ENCODE results near the gene DLG2. TPM values are rescaled to one million over a fixed set of nuclear protein-coding genes. Genes with fewer than 3 reads are reported as not detected.

Gene DLG2
- total RNA-seq, 2 donors from 2014 or later = 3.8 to 16.4 TPM

DNA sequence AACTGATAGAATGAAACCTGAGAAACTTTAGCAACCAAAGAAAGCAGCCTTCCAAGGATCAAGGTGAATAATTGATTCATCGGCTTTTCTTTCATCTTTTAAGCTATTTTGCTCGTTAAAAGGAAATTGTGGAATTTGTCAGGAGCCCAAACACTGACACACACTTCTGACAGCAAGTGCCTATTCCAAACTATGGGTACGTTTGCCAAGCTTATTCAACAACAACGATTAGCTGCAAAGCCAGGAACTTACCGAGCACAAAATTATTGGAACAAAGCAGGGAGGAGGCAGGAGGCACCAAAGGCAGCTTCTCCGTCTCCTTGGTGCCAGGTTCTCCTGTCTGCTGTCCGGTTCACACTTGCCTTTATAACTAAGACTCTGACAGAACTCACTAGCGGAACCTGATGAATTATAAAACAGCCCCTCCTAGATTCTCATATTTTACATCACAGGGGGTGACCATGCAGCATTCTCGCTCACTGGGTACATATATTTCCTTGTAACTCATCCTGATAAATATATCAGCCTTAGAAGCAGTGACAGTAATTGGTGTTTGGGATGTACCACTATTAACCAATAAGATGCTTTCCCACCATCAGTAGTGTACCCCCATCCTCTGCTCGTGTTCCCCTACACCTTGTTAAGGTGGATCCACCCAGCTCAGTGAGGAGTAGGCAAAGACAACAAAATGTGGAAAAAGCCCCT is 1945.1 kb downstream of the DLG2 start:
- peaks cover 0 to 9% of the 10 kb centered on the region in 2 donors for H3K4me1 ChIP-seq (ENCODE audit: control insufficient read depth in 1 of 2, low read depth in 2 of 2)
- no peak for DNase-seq (ENCODE audit: low spot score)
- H3K4me3 ChIP-seq = peak overlapping the region; percentile 44
- no peaks in the 10 kb centered on the region for H3K27me3 ChIP-seq (replicated peaks; ENCODE audit: insufficient read depth)
- H3K36me3 ChIP-seq = no peaks in the 10 kb centered on the region
- ATAC-seq (ENCODE audit: insufficient number of reproducible peaks, low FRiP score, low read depth) = no peak
- no peak overlapping the region for H3K27ac ChIP-seq
- TF ChIP-seq, protein P1, sequence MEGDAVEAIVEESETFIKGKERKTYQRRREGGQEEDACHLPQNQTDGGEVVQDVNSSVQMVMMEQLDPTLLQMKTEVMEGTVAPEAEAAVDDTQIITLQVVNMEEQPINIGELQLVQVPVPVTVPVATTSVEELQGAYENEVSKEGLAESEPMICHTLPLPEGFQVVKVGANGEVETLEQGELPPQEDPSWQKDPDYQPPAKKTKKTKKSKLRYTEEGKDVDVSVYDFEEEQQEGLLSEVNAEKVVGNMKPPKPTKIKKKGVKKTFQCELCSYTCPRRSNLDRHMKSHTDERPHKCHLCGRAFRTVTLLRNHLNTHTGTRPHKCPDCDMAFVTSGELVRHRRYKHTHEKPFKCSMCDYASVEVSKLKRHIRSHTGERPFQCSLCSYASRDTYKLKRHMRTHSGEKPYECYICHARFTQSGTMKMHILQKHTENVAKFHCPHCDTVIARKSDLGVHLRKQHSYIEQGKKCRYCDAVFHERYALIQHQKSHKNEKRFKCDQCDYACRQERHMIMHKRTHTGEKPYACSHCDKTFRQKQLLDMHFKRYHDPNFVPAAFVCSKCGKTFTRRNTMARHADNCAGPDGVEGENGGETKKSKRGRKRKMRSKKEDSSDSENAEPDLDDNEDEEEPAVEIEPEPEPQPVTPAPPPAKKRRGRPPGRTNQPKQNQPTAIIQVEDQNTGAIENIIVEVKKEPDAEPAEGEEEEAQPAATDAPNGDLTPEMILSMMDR (IDR thresholded peaks at IDR 0.05) = no peak
- no peaks in the 10 kb centered on the region for H3K9me3 ChIP-seq

DNA sequence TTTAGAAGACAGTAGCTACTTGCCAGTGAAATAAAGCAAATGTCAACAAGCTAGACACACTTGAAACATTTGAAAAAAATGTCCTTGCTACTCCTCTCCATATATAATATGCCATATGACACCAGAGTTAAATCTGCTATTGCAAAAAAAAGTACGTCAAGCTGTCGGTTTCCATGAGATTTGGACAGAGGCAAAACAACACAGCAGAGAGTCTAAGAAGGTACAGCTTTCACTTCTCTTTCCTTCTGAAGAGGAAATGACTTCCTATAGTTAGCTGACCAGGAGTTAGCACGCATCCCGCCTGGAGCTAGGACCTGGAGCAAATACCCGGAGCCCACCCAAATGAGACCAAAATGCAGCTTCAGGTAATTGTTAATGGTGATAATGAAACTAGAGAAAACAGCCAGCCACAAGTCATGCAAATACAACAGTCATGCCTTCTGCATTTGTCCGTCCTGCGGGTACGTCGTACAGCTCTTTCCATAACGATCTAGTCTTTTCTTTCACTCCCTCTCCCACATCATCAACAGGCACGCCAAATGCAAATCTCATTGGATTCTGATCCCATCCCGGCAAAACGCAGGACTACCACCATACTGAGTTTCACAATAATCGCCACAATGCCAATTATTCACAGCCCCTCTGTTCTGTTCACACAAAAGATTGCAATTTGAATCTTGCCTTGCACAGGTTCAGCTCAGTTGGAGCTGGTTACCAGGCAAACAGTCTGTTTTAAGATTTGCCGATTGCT is 1945.9 kb downstream of the DLG2 start:
- ATAC-seq (ENCODE audit: insufficient number of reproducible peaks, low FRiP score, low read depth) (no peak), DNase-seq (ENCODE audit: low spot score) (no peak)
- no peaks in the 10 kb centered on the region for H3K27me3 ChIP-seq (replicated peaks; ENCODE audit: insufficient read depth)
- H3K27ac ChIP-seq = no peak overlapping the region
- H3K9me3 ChIP-seq = no peaks in the 10 kb centered on the region
- peak overlapping the region; percentile 44 for H3K4me3 ChIP-seq
- peaks cover 0 to 9% of the 10 kb centered on the region in 2 donors for H3K4me1 ChIP-seq (ENCODE audit: control insufficient read depth in 1 of 2, low read depth in 2 of 2)
- no peaks in the 10 kb centered on the region for H3K36me3 ChIP-seq
- TF ChIP-seq, protein P1 (IDR thresholded peaks at IDR 0.05) = no peak

DNA sequence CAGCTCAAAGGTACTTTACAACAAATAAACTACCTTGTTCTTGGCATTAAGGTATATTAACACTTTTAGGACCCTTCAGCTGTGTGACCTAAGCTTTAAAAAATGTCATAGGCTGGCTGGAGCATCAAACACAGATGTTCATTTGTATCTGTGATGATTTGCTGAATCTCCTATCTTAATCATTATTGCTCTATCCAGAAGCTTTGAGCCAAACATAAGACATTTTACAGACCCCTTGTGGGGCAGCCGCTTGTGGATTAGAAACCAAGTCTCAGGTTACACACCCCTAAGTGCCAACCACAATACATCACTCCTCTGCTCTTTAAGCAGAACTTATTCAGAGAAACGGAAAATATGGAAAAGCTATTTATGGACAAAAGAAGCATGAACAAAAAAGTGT is 1946.8 kb downstream of the DLG2 start:
- DNase-seq (ENCODE audit: low spot score) (no peak), ATAC-seq (ENCODE audit: insufficient number of reproducible peaks, low FRiP score, low read depth) (no peak)

DNA sequence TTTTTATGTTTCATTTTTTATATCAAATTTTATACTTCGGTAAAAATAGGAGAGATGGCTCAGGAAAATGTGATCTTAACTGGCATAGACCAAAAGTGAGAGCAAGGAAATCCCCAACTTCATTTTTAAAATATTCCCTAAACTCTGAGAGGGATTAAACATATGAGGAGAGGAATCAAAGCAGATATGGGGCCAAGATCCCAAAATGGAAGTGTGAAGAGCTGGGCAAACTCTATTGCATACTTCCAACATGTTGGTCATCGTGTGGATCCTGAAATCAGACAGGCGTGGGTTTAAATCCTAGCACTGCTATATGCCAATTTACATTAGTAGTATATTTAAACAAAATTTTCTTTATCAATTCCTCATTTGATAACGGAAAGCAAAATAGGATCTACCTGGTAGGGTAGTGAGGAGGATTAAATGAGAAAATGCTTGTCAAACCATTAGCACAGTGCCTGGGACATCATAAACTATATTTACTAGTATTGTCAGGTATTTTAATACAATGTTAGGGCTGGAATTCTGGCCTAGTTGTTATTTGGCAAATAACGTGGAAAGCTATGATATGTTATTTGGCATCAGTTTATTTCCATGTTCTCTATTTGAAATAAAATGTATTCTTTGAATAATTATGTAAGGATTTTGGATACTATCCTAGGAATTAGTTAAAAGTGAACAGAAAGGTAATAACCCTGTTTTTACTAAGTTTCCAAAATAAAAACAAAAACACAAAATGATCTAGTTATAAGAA is 1948.1 kb downstream of the DLG2 start:
- Histone ChIP-seq H3K27ac (no peak overlapping the region), H3K27me3 (replicated peaks; ENCODE audit: insufficient read depth) (no peaks in the 10 kb centered on the region), H3K9me3 (no peaks in the 10 kb centered on the region), H3K36me3 (no peaks in the 10 kb centered on the region), H3K4me3 (no peak overlapping the region), H3K4me1 (ENCODE audit: control insufficient read depth in 1 of 2, low read depth in 2 of 2) (peaks cover 0 to 9% of the 10 kb centered on the region in 2 donors)
- TF ChIP-seq, protein P1 (IDR thresholded peaks at IDR 0.05) = no peak
- DNase-seq (ENCODE audit: low spot score) (no peak), ATAC-seq (ENCODE audit: insufficient number of reproducible peaks, low FRiP score, low read depth) (no peak)

More for the DNA sequence above, 1946.8 kb downstream of the DLG2 start:
- Histone ChIP-seq H3K36me3 (no peaks in the 10 kb centered on the region), H3K27ac (no peak overlapping the region), H3K9me3 (no peaks in the 10 kb centered on the region), H3K4me3 (no peak overlapping the region), H3K27me3 (replicated peaks; ENCODE audit: insufficient read depth) (no peaks in the 10 kb centered on the region), H3K4me1 (ENCODE audit: control insufficient read depth in 1 of 2, low read depth in 2 of 2) (peaks cover 0 to 9% of the 10 kb centered on the region in 2 donors)
- TF ChIP-seq, protein P1 (IDR thresholded peaks at IDR 0.05) = no peak

DNA sequence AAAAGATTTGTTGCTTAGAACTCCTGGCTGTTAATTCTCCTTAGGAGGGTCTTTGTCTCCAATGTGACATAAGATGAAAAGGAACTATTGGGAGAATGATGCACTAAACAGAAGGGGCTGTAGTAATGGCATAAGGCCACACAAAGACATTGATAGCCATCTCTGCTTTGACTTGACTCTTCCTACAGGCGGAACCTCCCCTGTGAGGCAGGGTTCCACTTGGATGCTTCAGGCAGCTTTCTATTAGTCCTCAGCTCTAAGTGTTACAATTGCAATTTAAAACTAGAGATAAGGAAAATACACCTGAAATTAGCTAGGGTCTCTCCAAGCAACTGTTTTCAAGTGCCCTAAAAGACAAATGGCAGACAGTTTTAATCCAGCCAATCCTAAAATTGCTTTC is 1949.4 kb downstream of the DLG2 start:
- TF ChIP-seq, protein P1 (IDR thresholded peaks at IDR 0.05) = no peak
- DNase-seq (ENCODE audit: low spot score) (no peak), ATAC-seq (ENCODE audit: insufficient number of reproducible peaks, low FRiP score, low read depth) (no peak)
- H3K36me3 ChIP-seq = no peaks in the 10 kb centered on the region
- H3K9me3 ChIP-seq = no peaks in the 10 kb centered on the region
- H3K4me1 ChIP-seq (ENCODE audit: control insufficient read depth in 1 of 2, low read depth in 2 of 2) = peaks cover 0 to 9% of the 10 kb centered on the region in 2 donors
- no peaks in the 10 kb centered on the region for H3K27me3 ChIP-seq (replicated peaks; ENCODE audit: insufficient read depth)
- H3K4me3 ChIP-seq = no peak overlapping the region
- H3K27ac ChIP-seq = no peak overlapping the region

All from thoracic aorta (tissue), 2 donors.